Hindlimb muscle (tissue), 1 donor: Measurements from ENCODE around the gene PNKD. TPM values are rescaled to one million over a fixed set of nuclear protein-coding genes. Genes with fewer than 3 reads are reported as not detected.

Experiments
- DNase-seq: peaks from one replicate; pipeline ENCODE4 v3.0.0-alpha.2; 2013
- polyA plus RNA-seq: library from polyadenylated mRNA; unstranded; fragments of 120-200 nt; gene quantifications from one replicate; pipeline ENCODE4 v1.2.1, GENCODE V29; 2013; ENCODE audit not compliant: insufficient read length

Gene PNKD
- polyA plus RNA-seq, 1 donor, result 50.1 TPM

DNA sequence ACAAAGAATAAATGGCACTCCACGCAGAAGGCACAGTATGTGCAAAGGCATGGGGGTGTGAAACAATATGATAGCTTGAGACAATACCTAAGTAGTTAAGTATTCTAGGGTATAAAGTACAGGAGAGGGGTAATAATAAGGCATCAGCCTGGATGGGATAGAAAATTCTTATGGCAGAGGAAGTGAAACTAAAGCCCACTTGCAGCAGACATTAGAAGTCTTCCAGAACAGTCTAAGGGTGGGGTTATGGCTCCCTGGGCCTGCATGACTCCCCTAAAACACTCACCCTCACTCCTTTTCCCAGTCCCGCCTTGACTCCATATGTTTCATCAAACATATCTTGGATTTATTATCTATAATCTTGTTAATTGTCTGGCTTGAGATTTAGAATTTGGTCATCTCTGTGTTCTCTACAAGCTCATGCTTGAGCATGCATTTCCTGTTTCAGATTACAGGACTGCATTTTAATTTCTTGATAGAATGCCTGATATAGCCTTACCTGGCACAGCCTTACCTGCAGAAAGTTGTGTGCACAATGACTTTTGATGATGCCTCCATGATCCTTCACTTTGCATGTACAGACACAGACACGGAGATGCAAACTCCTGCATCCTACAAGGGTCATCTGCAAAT, 50.5 kb downstream of the PNKD start:
- no peak for DNase-seq

DNA sequence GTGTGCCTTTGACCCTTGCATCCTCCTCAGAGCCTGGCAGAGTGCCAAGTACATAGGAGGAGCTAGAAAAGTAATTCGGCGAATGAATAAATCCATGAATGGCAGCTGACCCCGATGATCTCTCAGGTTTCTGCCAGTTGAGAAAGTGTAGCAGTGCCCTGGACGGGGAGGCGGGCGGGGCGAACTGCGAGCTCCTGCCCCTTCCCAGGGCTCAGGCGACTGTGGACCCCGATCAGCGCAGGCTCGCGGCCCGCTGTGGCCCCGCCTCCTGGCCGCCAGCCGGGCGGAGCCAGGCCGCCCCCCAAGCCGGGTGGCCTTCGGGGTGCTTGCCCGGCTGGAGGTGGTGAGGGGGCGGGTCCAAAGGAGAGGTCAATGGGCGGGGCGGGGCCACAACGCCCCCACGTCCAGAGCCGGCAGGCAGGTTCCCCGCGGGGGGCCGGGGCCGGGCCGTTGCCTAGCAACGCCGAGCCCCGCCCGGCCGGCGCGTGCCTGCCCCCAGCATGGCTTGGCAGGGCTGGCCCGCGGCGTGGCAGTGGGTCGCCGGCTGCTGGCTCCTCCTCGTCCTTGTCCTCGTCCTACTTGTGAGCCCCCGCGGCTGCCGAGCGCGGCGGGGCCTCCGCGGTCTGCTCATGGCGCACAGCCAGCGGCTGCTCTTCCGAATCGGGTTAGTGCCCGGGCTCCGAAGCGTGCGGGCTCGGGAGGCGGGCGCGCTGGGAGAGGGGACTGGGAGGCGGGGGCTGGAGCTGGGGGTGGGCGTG, 52.6 kb downstream of the PNKD start:
- peak; percentile 67 for DNase-seq

DNA sequence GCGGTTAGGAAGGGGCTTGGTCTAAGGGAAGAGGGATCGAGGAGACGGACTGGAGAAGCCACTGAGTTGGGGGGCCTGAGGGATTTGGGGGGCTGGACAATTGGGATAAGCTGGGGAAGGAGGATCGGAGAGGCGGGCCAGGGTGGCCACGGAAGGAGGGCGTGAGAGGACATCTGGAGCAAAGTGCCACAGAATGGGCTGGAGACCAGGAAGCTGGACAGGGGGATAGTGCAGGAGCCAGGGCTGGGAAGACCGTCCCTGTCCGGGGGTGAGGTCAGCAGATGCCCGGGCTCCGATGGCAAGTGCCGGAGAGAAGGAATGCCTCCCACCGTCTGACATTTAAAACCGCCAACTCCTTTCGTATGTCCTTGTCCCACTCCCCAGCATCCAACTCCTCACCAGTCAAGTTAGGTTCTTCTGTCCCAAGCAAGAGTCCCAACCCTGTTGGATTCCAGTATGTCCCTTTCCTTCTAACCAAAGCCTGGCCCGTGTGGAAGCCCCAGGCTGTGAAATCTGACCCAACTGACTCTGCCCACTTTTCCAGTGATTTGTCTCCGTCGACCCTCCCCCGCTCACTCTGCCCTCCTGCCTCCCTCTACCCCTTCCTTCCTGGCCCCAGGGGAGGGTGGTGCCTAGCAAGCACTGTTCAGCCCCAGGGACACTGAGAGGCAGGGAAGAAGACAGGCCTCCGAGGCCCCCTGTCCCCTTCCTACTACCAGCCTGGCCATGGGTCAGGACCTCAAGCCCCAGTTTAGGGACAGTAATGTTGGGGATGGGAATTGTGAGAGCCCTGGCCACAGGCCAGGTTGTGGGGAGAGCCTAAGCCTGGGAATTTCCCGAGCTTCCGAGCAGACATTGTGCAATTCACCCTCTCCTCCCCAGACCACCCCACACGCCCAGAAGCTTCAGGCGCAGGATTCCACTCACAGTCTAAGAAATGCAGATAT, 53.5 kb downstream of the PNKD start:
- DNase-seq, result peak; percentile 34

DNA sequence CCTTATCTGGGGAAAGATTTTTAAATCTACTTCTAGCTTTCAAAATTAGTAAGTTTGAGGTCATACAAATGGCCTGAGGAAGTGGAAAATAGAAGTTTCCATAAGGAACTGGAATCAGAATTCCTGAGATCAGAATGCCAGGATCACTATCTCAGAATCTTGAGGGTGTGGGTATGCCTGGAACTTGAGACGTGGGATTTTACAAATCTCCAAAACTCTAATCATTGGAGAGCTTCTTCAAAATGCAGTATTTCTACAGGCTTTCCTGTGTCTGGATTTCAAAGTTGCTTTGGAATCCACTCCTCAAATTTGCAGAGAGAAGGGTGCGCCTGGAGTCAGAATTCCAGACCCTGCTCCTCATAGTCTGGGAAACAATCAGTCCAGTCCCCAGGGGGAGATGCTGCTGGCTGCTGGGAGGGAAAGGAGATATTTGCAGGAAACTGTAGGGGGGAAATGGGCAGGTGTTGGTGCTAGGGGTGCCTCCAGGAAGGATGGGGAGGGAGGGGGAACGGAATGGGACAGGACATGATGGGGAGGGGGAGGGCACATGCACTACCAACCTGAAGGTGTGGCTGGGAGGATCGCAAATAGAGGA, 55.3 kb downstream of the PNKD start:
- no peak for DNase-seq

DNA sequence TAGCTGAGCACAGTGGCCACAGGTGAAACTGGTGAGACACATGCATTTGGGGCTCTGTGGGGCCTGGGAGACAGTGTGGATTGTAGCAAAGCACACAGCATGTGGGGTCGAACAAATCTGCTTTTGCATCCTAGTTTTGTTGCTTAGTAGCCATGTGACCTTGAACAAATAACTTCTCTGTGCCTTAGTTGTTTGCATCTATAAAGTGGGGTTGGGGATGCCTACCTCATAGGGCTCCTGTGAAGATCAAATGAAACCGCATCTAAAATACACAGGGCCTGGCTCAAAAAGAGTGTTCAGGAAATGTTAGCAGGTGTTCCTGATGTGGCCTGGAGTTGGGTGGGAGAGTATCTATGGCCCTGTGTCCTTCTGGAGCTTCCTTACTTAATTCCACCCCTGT, 56.0 kb downstream of the PNKD start:
- no peak for DNase-seq

DNA sequence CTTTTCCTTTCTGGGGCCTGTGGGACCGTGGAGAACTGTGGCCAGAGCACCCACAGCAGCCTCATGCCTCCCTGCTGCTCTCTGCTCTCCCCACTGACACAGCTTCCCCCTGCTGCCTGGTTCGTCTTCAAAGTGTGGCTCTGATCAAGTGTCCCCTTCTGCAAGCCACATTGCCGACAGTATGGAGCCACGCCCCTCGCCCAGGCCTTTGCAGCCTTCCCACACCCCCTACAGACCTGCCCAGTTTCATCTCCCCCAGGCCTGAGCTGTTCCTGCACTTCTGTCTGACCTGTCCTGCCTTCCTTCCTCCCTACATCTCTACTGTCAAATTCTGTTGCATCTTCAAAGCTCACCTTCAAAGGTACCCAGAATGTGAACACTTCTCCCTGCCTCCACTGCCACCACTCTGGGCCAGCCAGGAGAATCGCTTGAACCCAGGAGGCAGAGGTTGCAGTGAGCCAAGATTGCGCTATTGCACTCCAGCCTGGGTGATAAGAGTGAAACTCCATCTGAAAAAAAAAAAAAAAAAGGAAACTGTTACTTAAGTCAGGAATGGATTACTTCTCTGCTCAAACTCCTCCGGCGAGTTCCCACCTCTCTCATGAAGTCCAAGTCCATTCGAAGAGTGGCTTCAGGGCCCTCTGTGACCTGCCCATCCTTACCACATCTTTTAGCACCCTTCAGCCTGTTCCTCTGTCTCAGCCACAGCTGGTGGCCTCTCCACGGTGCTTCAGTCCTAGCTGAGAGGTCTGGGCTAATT, 57.3 kb downstream of the PNKD start:
- DNase-seq, result no peak

DNA sequence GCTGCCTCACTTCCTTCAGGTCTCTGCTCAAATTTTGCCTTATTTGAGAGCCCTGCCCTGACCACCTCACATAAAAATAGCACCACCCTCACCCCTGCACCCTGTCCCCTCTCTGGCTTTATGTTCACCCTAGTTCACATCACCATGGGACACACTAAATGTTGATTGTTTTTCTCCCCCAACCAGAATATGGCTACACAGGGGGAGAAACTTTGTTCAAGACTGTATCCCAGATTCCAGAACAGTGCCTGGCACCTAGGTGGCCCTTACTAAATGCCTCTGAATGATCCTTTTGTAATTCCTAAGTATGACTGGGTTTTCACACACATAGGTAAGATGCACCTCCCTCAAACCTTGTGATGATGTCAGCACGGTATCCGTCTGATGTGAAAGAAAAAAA, 58.0 kb downstream of the PNKD start:
- no peak for DNase-seq

DNA sequence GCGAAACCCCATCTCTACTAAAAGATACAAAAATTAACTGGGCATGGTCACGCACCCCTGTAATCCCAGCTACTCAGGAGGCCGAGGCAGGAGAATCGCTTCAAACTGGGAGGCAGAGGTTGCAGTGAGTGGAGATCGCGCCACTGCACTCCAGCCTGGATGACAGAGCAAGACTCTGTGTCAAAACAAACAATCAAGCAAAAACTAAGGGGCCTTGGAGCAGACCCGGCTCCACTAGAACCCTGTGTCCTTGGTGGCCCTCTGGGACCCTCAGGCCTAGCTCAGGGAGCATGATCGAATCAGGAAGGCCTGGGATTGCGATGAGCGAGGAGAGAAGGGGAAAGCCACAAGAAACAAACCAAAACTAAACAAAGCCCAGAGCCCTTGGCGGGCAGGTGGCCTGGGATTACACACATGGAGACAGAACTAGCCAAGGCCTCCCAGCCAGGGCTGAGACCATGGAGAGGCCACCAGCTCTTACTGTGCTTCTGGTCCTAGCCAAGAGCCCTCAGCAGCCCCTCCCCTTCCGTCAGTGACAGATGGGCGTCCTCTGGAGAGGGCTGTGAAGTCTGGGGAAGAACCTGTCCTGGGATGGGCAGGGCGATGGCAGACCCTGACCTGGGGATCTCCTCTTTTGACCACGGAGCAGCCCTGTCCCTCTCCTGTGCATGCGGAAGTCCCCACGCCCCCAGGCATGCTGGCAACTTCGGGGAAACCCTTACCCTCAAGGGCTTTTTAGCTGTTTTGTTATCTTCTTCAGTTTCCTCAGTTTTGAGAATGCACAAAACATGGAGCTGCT, 58.9 kb downstream of the PNKD start:
- no peak for DNase-seq

DNA sequence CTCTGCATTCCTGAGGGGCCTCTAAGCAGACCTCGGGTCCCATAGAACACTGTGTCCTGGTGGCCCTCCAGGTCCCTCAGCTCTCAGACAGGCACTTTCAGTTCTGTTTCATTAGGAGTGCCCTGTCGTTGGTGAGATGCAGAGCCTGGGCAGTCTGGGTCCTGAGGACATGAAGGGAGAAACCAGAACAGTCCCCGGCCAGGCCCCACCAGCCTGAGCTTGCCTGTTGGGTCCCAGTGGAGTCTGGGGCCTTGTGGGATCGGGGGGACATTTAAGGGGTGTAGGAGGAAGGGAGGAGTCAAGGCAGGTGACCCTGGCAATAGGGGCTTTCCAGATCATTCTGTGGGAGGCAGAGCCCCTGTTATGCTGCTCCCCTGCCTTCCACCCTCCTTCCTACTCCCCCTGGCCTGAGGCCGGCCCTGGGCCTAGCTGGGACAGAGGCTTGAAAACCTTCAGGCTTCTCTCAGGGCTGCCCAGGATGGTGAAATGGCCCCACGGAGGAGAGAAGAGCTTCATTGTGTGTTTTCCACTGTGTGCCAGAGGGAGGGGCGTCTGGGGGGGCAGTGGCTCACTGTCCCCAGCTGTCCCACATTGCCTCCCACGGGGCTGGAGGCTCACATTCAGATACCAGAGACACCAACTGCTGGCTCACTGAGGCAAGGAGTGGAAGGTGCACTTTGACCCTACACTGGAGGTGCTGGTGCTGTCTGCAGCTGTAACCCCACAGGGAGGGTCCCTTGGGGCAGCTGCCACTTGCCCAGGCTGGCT, 59.7 kb downstream of the PNKD start:
- DNase-seq, result no peak

DNA sequence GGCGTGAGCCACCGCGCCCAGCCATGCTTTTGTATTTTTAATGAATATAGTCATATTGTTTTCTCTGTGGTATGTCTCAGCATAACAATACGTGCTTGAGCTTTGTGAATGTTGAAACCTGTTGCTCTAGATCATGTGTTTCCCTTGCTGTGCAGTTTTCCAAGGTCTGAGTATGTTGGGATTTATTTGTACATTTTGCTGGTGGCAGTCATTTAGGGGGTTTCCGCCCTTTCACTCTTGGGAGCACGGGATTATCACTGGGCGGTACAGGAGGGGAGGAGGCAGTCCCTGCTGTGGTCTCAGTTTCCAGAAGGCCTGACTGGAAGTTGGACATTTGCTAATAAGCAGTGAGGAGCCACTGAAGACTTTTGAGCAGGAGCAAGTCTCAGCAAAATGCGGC, 61.4 kb downstream of the PNKD start:
- no peak for DNase-seq

DNA sequence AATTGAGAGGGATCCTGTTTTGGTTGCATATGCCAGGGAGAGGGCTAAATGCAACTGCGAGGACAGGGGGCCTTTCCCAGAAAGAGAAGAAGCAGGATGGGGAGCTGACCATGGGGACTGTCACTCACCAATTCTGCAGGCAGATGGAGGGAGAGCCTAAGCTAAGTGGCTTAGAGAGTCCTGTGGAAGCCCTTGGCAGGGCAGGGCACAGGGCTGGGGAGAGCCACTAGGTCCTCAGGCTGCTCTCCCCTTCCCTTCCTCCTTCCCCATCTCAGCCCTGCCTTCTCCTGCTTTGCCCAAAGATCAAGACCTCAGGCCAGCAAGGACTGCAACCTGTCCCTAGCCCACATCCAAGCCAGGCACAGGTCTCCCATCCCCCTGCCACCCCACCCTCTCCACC, 62.0 kb downstream of the PNKD start:
- DNase-seq, result no peak

DNA sequence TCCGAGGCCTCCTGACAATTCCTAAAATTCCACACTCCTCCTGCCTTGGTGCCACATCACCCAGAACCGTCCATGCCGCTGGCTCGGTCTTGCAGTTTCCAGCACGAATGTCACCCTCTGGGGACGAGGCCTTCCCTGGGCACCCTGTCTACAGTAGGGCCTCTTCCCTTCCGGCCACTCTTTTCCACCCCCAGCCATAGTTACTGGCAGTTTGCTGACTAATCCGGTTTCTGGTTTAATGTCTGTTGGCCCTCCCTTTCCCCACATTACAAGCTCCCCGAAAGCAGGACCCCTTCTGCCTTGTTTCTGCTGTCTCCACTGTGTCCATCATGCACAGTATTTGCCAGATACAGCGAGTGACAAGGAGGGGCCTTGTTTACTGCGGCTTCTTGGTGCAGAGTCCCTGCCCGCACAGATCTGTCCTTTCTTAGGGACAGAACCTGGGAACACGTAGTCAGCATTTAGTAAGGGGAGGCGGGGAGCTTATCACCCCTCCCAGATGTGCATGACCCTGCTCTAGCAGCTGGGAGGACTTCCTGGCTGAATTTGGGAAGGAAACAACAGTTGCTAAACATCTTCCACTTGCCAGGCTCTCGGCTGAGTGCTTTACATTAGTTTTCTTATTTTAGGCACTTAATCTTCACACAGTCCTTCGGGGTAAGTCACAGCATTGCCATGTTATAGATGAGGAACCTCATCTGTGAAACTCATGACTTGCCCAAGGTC, 62.8 kb downstream of the PNKD start:
- DNase-seq, result peak; percentile 42

DNA sequence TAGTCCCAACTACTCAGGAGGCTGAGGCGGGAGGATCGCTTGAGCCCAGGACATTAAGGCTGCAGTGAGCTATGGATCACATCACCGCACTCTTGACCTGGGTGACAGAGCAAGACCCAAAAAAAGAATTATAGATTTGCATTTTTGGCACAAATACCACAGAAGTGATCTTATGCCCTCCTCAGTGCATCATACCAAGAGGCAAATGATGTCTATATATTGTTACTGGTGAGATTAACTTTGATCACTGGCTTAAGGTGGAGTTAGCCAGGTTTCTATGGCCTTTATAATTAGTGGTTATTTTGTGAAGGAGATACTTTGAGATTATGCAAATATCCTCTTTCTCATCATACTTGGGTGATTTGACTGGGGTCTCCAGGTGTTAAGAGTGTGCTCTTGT, 64.2 kb downstream of the PNKD start:
- no peak for DNase-seq

DNA sequence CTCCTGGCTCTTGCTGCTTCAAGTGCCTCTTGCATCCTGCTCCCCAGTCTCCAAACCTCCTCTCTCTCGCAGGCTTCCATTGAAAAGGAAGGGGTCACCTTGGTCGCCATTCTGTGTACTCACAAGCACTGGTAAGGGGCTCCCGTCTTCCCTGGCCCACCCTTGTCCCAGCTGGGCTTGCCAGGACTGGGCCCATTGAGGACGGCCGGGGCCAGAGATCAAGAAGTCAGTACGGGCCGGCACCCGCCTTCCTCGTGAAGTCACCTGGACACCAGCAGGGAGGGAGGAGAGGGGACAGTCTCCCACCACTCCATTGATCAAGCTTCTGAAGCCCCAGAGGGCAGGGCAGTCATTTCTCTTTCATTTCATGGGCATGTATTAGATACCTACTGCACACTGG, 70.3 kb downstream of the PNKD start:
- DNase-seq, result no peak

DNA sequence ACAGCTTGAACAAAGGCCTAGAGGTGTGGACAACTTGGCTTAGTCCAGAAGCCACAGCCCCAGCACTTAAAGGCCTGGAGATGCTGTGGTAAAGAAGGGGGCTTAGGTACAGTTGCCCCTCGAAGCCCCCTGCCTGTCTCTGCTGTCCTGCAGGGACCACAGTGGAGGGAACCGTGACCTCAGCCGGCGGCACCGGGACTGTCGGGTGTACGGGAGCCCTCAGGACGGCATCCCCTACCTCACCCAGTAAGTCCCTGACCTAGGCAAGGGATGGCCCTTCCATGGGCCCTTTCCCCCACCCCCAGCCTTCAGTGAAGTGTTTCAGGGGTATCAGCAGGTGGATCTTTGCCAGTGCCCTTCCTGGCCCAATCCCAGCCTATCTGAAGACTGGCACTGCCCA, 71.1 kb downstream of the PNKD start:
- no peak for DNase-seq

DNA sequence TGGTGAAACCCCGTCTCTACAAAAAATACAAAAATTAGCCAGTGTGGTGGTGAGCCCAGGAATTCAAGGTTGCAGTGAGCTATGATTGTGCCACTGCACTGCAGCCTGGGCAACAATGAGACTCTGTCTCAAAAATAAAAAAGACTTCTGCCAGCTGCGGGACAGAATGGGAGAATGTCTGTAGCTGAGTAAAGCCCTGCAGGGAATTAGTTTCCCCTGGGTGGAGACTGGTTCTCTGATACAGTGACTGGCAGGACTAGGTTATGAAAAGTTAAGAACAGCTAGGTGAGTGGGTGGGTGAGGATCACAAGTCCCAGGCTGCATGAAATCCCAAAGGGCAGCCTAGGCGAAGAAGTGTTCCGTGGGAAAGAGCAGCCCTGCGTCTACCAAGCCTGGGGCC, 72.5 kb downstream of the PNKD start:
- no peak for DNase-seq

DNA sequence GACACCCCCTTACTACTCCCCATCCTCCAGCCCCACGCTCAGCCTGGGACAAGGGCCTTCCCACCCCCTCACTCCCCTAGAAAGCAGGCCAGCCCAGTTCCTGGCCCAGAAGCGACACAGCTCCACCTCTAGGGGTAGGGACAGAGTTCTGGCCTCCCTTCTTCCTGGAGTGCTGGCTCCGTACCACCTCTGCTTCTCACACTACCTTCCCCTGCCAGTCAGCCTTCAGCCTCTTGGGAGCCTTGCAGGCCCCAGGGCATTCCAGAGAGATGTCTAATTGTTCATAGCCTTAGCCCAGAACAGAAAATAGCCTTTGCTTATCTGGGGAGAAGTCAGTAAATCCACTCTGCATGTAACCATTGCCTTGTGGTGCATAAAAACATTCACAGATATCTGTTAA, 73.3 kb downstream of the PNKD start:
- no peak for DNase-seq

DNA sequence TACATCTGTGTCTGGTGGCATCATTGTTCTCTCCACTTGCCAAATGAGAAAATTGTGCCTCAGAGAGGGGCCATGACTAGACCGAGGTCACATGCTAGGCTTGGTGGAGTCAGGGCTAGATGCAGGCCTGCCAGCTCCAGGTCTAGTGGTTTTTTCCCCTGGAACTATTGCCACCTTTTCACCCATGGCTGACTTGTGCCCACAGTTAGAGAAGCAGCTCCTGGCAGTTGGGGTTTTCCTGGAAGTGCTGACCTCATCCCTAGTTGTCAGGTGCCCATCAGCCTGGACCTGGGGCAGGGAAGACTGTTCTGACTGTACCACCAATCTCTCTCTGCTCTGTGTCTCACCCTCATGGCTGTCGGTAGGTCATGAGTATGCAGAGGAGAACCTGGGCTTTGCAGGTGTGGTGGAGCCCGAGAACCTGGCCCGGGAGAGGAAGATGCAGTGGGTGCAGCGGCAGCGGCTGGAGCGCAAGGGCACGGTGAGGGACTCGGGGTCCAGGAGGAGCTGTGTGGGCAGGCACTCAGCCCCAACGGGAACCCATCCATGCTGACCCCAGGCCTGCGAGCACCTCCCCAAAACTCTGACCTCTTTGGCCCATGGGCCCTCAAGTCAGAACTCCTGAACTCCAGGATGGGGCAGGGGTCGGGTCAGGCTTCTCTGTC, 73.9 kb downstream of the PNKD start:
- no peak for DNase-seq

DNA sequence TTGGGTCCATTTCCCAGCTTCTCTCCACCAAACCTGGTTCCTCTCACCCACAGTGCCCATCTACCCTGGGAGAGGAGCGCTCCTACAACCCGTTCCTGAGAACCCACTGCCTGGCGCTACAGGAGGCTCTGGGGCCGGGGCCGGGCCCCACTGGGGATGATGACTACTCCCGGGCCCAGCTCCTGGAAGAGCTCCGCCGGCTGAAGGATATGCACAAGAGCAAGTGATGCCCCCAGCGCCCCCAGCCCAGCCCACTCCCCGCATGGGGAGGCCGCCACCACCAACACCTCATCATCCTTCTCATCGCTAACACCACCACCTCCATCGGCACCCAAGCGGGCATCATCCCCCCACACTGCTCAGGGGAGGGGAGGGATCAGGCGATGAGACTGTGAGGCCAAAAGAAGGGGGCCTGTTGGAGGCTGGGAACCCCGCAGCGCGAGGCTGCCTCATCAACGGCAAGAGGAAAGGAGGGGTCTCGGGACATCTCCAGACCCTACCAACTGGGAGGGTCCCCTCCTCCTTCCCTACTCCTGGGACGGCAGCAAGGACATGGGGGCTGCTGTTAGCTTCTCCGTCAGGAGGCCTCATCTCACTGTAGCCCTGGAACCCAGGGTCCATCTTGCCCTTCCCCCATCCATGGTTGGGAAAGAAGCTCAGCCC, 74.6 kb downstream of the PNKD start:
- DNase-seq, result no peak
